GM12892 (cell line): ENCODE results near the gene SUGCT.

ENCODE experiments used
- POLR2A ChIP-seq: IDR thresholded peaks from 2 replicates; pipeline ENCODE4 v1.6.1; 2011; ENCODE audit warnings: low read depth, low read length, control low read depth
- POLR2AphosphoS5 ChIP-seq: IDR thresholded peaks from 2 replicates; pipeline ENCODE4 v1.6.1; 2011; ENCODE audit warnings: low read depth, low read length, control low read depth

DNA sequence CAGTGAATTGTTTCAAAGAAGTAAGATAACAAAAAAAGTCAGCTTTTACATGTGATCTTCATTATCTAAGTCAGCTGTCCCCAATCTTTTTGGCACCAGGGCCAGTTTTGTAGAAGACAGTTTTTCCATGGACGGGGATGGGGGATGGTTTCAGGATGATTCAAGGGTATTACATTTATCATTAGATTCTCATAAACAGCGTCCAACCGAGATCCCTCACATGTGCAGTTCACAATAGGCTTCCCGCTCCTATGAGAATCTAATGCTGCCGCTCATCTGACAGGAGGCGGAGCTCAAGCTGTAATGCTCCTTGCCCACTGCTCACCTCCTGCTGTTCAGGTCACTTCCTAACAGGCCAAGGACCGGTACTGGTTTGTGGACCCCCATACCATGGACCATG, 607.5 kb downstream of the SUGCT start:
- TF ChIP-seq POLR2A (no peak), POLR2AphosphoS5 (no peak)
